ENCODE data around the gene C19orf47.

GRCh38 chr19:40278361-40279035 lies 69.7 kb downstream of the C19orf47 start:
- no peak for TF ChIP-seq CTCF (IDR thresholded peaks at IDR 0.05)
- no peak for TF ChIP-seq EP300 (IDR thresholded peaks at IDR 0.05)
- TF ChIP-seq POLR2A (IDR thresholded peaks at IDR 0.05), result no peak
- no peak for TF ChIP-seq POLR2AphosphoS5 (IDR thresholded peaks at IDR 0.05)
